Fibroblast of lung (primary cell): ENCODE results near the gene ADCK2. TPM values are rescaled to one million over a fixed set of nuclear protein-coding genes. Genes with fewer than 3 reads are reported as not detected.

Source experiments
- DNase-seq, 2 donors: peaks; one replicate each; pipeline versions ENCODE4 v3.0.0 to v3.0.0-alpha.2; 2010; ENCODE audit warnings: low read depth in 2 of 2
- H2AFZ ChIP-seq: 2 replicates; pipeline ENCODE4 v1.5.1; 2012; ENCODE audit warnings: low read length, control low read depth, inconsistent platforms
- H3K27ac ChIP-seq: 2 replicates; pipeline ENCODE4 v1.5.1; 2011; ENCODE audit warnings: low read length, control low read depth; ENCODE audit not compliant: insufficient read depth
- H3K27me3 ChIP-seq: 2 replicates; pipeline ENCODE4 v1.5.1; 2011; ENCODE audit warnings: mild to moderate bottlenecking, low read length; ENCODE audit not compliant: control insufficient read depth, insufficient read depth
- H3K36me3 ChIP-seq: 2 replicates; pipeline ENCODE4 v1.5.1; 2011; ENCODE audit warnings: low read length; ENCODE audit not compliant: control insufficient read depth, insufficient read depth
- H3K4me1 ChIP-seq: 2 replicates; pipeline ENCODE4 v1.5.1; 2011; ENCODE audit warnings: low read length; ENCODE audit not compliant: control insufficient read depth, insufficient read depth; ENCODE audit errors: extremely low read depth
- H3K4me2 ChIP-seq: 2 replicates; pipeline ENCODE4 v1.5.1; 2011; ENCODE audit warnings: low read length, control low read depth; ENCODE audit not compliant: insufficient read depth; ENCODE audit errors: extremely low read depth
- H3K4me3 ChIP-seq, 4 experiments: fragments of 200-600 bp in 1 of 4; sonication (generic) in 1 of 4; replicated peaks in 1 of 4; 2 replicates each; pipeline ENCODE4 v1.5.1; 2011 to 2016; ENCODE audit warnings: low read length in 4 of 4, low read depth in 3 of 4, mild to moderate bottlenecking in 3 of 4, control low read depth in 2 of 4, inconsistent platforms in 1 of 4, mixed read lengths in 1 of 4; ENCODE audit not compliant: insufficient read depth in 1 of 4; ENCODE audit errors: control extremely low read depth in 1 of 4
- H3K79me2 ChIP-seq: 2 replicates; pipeline ENCODE4 v1.5.1; 2012; ENCODE audit warnings: mild to moderate bottlenecking, low read length, inconsistent platforms; ENCODE audit not compliant: control insufficient read depth, insufficient read depth
- H3K9ac ChIP-seq: 2 replicates; pipeline ENCODE4 v1.5.1; 2011; ENCODE audit warnings: mild to moderate bottlenecking, low read length, control low read depth; ENCODE audit not compliant: insufficient read depth
- H3K9me3 ChIP-seq: 2 replicates; pipeline ENCODE4 v1.5.1; 2012; ENCODE audit warnings: low read depth, low read length; ENCODE audit not compliant: control insufficient read depth, insufficient read depth
- H4K20me1 ChIP-seq: 2 replicates; pipeline ENCODE4 v1.5.1; 2011; ENCODE audit warnings: low read length; ENCODE audit not compliant: control insufficient read depth, insufficient read depth; ENCODE audit errors: extremely low read depth
- EZH2 ChIP-seq: IDR thresholded peaks from 2 replicates; pipeline ENCODE4 v1.5.1; 2012; ENCODE audit warnings: low read length, control low read depth, mild to moderate bottlenecking; ENCODE audit errors: missing control alignments
- polyA plus RNA-seq, 2 donors: library from polyadenylated mRNA; depleted of rRNA in 1 of 2; stranded (reverse) in 1 of 2; unstranded in 1 of 2; fragments of >200 nt; gene quantifications; 2 replicates each; pipeline ENCODE4 v1.2.1, GENCODE V29; 2011 to 2012; ENCODE audit warnings: missing spikeins in 1 of 2
- total RNA-seq: library from RNA; depleted of rRNA; stranded (reverse); fragments of >200 nt; gene quantifications from 2 replicates; pipeline ENCODE4 v1.2.1, GENCODE V29; 2014
- TF ChIP-seq, protein P1 (sequence below), 2 donors: IDR thresholded peaks in 1 of 2; conservative IDR thresholded peaks in 1 of 2; 1 replicate in 1 of 2; 2 replicates in 1 of 2; pipeline ENCODE4 v1.5.1; 2011 to 2012; ENCODE audit warnings: low read length in 2 of 2, control low read depth in 1 of 2, inconsistent platforms in 1 of 2, low read depth in 1 of 2, mild to moderate bottlenecking in 1 of 2

Gene ADCK2
- total and polyA plus RNA-seq, 2 donors (not counting 1 experiment from before 2014, with no cell fraction given): 7.1 to 37.5 TPM

DNA sequence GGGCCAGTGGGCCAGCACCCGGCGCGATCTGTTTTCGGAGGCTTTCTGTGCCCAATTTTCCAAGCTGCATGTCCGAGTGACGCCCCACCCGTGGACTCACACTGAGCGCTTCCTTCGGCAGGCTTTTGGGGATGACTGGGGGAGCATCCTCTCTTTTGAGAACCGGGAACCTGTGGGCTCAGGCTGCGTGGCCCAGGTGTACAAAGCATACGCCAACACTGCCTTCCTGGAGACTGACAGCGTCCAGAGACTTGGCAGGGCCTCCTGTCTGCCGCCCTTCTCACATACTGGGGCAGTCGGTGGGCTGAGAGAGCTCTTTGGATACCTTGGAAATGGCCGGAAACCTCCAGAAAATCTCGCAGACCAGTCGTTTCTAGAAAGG is 1.0 kb downstream of the ADCK2 start:
- Histone ChIP-seq H2AFZ (peak overlapping the region; percentile 85), H3K36me3 (no peaks in the 10 kb centered on the region), H3K27ac (no peak overlapping the region), H3K9ac (no peak overlapping the region), H3K4me3 (peak overlapping the region; percentile 52 to 73 (median 64)), H4K20me1 (no peaks in the 10 kb centered on the region), H3K4me2 (peak overlapping the region; percentile 97), H3K79me2 (no peaks in the 10 kb centered on the region), H3K9me3 (no peaks in the 10 kb centered on the region), H3K4me1 (peaks cover 4% of the 10 kb centered on the region), H3K27me3 (no peaks in the 10 kb centered on the region)
- DNase-seq: no peak
- TF ChIP-seq EZH2: no peak
- TF ChIP-seq, protein P1, sequence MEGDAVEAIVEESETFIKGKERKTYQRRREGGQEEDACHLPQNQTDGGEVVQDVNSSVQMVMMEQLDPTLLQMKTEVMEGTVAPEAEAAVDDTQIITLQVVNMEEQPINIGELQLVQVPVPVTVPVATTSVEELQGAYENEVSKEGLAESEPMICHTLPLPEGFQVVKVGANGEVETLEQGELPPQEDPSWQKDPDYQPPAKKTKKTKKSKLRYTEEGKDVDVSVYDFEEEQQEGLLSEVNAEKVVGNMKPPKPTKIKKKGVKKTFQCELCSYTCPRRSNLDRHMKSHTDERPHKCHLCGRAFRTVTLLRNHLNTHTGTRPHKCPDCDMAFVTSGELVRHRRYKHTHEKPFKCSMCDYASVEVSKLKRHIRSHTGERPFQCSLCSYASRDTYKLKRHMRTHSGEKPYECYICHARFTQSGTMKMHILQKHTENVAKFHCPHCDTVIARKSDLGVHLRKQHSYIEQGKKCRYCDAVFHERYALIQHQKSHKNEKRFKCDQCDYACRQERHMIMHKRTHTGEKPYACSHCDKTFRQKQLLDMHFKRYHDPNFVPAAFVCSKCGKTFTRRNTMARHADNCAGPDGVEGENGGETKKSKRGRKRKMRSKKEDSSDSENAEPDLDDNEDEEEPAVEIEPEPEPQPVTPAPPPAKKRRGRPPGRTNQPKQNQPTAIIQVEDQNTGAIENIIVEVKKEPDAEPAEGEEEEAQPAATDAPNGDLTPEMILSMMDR (conservative IDR thresholded peaks at IDR 0.05 in 1 of 2, IDR thresholded peaks at IDR 0.05 in 1 of 2; ENCODE audit: low read depth in 1 of 2, low read length in 2 of 2): no peak

DNA sequence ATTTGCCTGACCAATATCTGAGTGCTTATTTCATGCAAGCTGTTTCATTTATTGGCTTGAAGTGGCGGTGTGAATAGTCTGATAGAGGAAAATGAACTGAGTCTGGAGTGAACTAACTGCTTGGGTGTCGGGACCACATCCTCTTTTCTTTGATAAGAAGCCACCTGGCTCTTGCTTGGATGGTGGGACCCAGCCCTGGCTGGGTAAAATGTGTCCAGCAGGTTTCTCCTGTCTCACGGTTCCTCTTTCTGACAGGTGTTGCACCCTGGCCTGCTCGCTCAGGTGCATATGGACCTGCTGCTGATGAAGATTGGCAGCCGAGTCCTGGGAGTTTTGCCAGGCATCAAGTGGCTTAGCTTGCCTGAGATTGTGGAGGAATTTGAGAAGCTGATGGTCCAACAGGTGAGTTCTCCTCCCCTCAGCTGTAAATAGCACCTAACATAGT is 1.6 kb downstream of the ADCK2 start:
- Histone ChIP-seq H3K27me3 (no peaks in the 10 kb centered on the region), H3K4me2 (no peak overlapping the region), H3K79me2 (no peaks in the 10 kb centered on the region), H3K4me3 (no peak overlapping the region), H3K9me3 (no peaks in the 10 kb centered on the region), H3K36me3 (peaks cover 2% of the 10 kb centered on the region), H2AFZ (no peak overlapping the region), H3K9ac (no peak overlapping the region), H3K4me1 (peaks cover 4% of the 10 kb centered on the region), H3K27ac (no peak overlapping the region), H4K20me1 (no peaks in the 10 kb centered on the region)
- no peak for TF ChIP-seq EZH2
- TF ChIP-seq, protein P1 (conservative IDR thresholded peaks at IDR 0.05 in 1 of 2, IDR thresholded peaks at IDR 0.05 in 1 of 2; ENCODE audit: low read depth in 1 of 2, low read length in 2 of 2): no peak
- DNase-seq: no peak

DNA sequence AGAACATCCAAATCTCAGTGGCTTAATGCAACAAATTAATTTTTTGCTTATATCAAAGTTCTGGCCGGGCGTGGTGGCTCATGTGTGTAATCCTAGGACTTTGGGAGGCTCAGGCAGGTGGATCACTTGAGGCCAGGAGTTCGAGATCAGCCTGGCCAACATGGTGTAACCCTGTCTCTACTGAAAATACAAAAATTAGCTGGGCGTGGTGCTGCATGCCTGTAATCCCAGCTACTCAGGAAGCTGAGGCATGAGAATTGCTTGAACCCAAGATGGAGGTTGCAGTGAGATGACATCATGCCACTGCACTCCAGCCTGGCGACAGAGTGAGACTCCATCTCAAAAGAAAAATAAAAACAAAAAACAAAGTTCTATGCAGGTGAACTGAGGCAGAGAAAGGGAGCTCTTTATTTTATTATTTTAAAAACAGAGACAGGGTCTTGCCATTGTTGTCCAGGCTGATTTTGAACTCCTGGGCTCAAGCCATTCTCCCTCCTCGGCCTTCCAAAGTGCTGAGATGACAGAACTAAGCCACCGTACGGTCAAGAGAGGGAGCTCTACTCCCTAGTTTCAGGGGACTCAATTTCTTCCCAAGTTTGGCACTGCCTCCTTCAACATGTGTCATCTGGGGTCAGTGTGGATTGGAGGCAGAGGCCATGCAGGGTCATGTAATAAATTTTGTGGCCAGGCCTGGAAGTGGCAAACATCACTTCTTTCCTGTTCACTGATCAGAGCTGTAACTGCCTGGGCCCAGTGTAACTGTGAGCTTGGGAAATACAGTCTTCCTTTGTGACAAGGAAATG is 2.4 kb downstream of the ADCK2 start:
- peak overlapping the region; percentile 48 for H3K4me2 ChIP-seq
- no peak for TF ChIP-seq EZH2
- TF ChIP-seq, protein P1 (conservative IDR thresholded peaks at IDR 0.05 in 1 of 2, IDR thresholded peaks at IDR 0.05 in 1 of 2; ENCODE audit: low read depth in 1 of 2, low read length in 2 of 2): peak; percentile 52 to 69
- H3K36me3 ChIP-seq: peaks cover 2% of the 10 kb centered on the region
- no peaks in the 10 kb centered on the region for H4K20me1 ChIP-seq
- no peak overlapping the region for H3K9ac ChIP-seq
- H3K4me1 ChIP-seq: peaks cover 4% of the 10 kb centered on the region
- H3K9me3 ChIP-seq: no peaks in the 10 kb centered on the region
- DNase-seq: peak; percentile 41 to 77
- H3K79me2 ChIP-seq: no peaks in the 10 kb centered on the region
- no peaks in the 10 kb centered on the region for H3K27me3 ChIP-seq
- H2AFZ ChIP-seq: no peak overlapping the region
- no peak overlapping the region for H3K4me3 ChIP-seq
- H3K27ac ChIP-seq: no peak overlapping the region
